Gastroesophageal sphincter (tissue), 4 donors: ENCODE results near the gene CACNA1I. TPM values are rescaled to one million over a fixed set of nuclear protein-coding genes. Genes with fewer than 3 reads are reported as not detected.
A peak's percentile ranks its signal among the peaks of the same experiment; 100 is the strongest.

Source experiments
- ATAC-seq: fragments of 150-250 bp; one replicate; pipeline ENCODE4 v1.9.1; 2016; ENCODE audit warnings: mild to moderate bottlenecking, moderate library complexity
- H3K27ac ChIP-seq, 4 donors: fragments of 200-600 bp; sonication (generic) in 3 of 4; 1 replicate in 3 of 4; 2 replicates in 1 of 4; pipeline ENCODE4 v1.5.1; 2016 to 2019
- H3K27me3 ChIP-seq: fragments of 200-600 bp; sonication (generic); one replicate; pipeline ENCODE4 v1.5.1; 2019
- H3K36me3 ChIP-seq, 2 donors: fragments of 200-600 bp; sonication (generic); one replicate each; pipeline ENCODE4 v1.5.1; 2019; ENCODE audit warnings: control low read depth in 1 of 2
- H3K4me1 ChIP-seq, 3 donors: fragments of 200-600 bp; sonication (generic); 1 replicate in 2 of 3; 2 replicates in 1 of 3; pipeline ENCODE4 v1.5.1; 2016 to 2019; ENCODE audit warnings: control low read depth in 2 of 3
- H3K4me3 ChIP-seq, 2 donors: fragments of 200-600 bp; sonication (generic); one replicate each; pipeline ENCODE4 v1.5.1; 2019; ENCODE audit warnings: mild to moderate bottlenecking in 1 of 2, moderate library complexity in 1 of 2
- H3K9me3 ChIP-seq, 3 donors: fragments of 200-600 bp; sonication (generic); one replicate each; pipeline ENCODE4 v1.5.1; 2017 to 2019; ENCODE audit warnings: control low read depth in 2 of 3
- CTCF ChIP-seq, 4 experiments: fragments of 200-600 bp in 2 of 4; fragments of 450-650 bp in 2 of 4; sonication (generic) in 1 of 4; IDR thresholded peaks; one replicate each; pipeline ENCODE4 v1.5.1; 2017 to 2019; ENCODE audit warnings: antibody characterized with exemption in 4 of 4, mild to moderate bottlenecking in 2 of 4, moderate library complexity in 2 of 4
- EP300 ChIP-seq: sonication (generic); formaldehyde crosslinking; IDR thresholded peaks from one replicate; pipeline ENCODE4 v1.6.1; 2017; ENCODE audit warnings: antibody characterized with exemption, mild to moderate bottlenecking
- POLR2A ChIP-seq, 2 donors: fragments of 450-650 bp; IDR thresholded peaks; one replicate each; pipeline ENCODE4 v1.6.1; 2017; ENCODE audit warnings: antibody characterized with exemption in 2 of 2, mild to moderate bottlenecking in 2 of 2, moderate library complexity in 1 of 2
- POLR2AphosphoS5 ChIP-seq: sonication (generic); formaldehyde crosslinking; IDR thresholded peaks from one replicate; pipeline ENCODE4 v1.6.1; 2017; ENCODE audit warnings: antibody characterized with exemption
- whole genome bisulfite sequencing, 2 donors: methylation state at CpG; one replicate each; pipeline ENCODE4 v1.1.5; 2018; ENCODE audit warnings: low coverage in 1 of 2; 5-methylcytosine and 5-hydroxymethylcytosine counted together
- total RNA-seq, 4 donors: library from RNA; depleted of rRNA; stranded (reverse); fragments of >200 nt; gene quantifications; one replicate each; pipeline ENCODE4 v1.1.0, GENCODE V29; 2016

The CACNA1I gene
- total RNA-seq, 4 donors from 2014 or later, result 0.04 to 0.54 (median 0.11) TPM

DNA sequence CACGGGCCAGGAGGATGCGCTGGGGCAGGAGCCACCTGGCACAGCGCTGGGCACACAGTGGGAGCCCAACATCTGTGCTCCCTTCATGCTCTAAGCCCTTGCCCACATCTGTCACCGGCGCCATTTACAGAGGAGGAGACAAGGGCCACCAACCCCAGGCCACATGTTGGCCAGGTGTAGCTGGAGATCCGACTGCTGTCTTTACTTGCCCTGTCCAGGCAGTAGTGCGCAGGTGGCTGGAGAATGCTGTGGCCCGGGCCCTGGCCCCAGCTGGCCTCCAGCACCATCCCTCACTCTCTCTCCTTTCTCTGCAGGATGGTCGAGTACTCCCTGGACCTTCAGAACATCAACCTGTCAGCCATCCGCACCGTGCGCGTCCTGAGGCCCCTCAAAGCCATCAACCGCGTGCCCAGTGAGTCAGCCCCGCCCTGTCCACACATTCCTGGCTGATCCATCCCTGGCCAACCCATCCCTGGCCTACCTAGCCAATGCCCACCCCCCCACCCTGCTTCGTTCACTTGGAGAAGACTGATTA lies 48.5 kb downstream of the CACNA1I start:
- ATAC-seq, result no peak
- Histone ChIP-seq H3K4me1 (no peaks in the 10 kb centered on the region), H3K36me3 (no peaks in the 10 kb centered on the region), H3K27ac (no peak overlapping the region), H3K27me3 (peaks cover 100% of the 10 kb centered on the region), H3K4me3 (no peak overlapping the region), H3K9me3 (no peaks in the 10 kb centered on the region)
- TF ChIP-seq CTCF (IDR thresholded peaks at IDR 0.05), result no peak
- no peak for TF ChIP-seq POLR2AphosphoS5
- TF ChIP-seq EP300, result no peak
- no peak for TF ChIP-seq POLR2A (IDR thresholded peaks at IDR 0.05)
- WGBS, 2 donors, result 73 to 88% methylated on average over 4 to 11 of the region's 17 CpGs

DNA sequence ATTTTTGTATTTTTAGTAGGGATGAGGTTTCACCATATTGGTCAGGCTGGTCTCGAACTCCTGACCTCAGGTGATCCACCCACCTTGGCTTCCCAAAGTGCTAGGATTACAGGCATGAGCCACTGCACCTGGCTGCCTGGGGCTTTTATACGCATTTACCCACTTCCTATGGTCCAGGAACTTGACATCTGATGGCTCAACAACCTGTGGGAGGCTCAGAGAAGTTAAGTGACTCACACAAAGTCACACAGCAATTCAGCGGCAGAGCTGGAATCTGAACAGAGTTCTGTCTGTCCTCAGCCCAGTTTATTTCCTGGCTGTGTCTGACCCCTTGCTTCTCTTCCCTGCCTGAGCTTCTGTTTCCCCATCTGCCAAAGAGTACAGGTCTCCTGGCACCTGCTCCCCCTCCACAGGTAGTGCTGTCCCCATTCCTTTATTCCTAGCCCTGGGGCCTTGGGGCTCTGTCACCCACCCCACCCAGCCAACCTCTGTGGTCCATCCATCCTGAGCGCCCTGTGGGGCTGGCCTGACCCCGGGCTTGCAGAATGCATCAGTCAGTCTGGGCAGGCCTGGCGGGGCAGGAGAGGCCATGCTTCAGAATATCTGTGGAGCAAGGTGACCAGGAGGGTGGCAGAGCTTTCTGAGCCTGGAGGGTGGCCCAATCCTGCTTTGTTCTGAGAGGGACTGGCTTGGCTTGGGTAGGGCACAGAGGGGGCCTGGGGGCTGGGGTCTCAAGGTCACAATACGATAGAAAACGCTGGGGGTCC lies 50.6 kb downstream of the CACNA1I start:
- peaks cover 99% of the 10 kb centered on the region for H3K27me3 ChIP-seq
- 60 to 78% methylated on average over 1 to 2 of the region's 8 CpGs for WGBS, 2 donors
- no peaks in the 10 kb centered on the region for H3K9me3 ChIP-seq
- TF ChIP-seq POLR2A (IDR thresholded peaks at IDR 0.05) (no peak), CTCF (IDR thresholded peaks at IDR 0.05) (no peak)
- H3K36me3 ChIP-seq, result no peaks in the 10 kb centered on the region
- no peaks in the 10 kb centered on the region for H3K4me1 ChIP-seq
- H3K27ac ChIP-seq, result no peak overlapping the region
- no peak for ATAC-seq
- H3K4me3 ChIP-seq, result no peak overlapping the region

DNA sequence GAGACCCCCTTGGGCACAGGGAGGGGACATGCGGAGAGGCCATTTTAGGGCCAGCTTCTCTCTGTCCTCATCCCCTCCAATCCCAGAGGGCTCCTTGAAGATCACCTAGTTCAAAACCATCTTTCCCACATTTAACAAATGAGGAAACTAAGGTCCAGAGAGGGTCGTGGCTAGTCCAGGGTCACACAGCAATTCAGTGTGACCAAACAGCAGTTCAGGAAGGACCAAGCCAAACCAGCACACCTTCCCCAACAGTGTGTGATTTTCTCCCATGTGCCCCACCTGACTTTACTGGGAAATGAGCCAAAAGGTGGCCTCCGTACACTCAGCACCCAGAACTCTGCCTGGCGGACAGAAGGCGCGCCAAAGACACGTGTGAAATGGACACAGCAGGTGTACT lies 51.3 kb downstream of the CACNA1I start:
- no peak overlapping the region for H3K4me3 ChIP-seq
- H3K9me3 ChIP-seq, result no peaks in the 10 kb centered on the region
- H3K4me1 ChIP-seq, result no peaks in the 10 kb centered on the region
- no peak overlapping the region for H3K27ac ChIP-seq
- ATAC-seq, result no peak
- H3K36me3 ChIP-seq, result no peaks in the 10 kb centered on the region
- H3K27me3 ChIP-seq, result peaks cover 99% of the 10 kb centered on the region
- TF ChIP-seq CTCF (IDR thresholded peaks at IDR 0.05) (no peak), POLR2A (IDR thresholded peaks at IDR 0.05) (no peak)
- WGBS, 2 donors, result 67 to 96% methylated on average over 2 to 3 of the region's 7 CpGs

GRCh38 chr22:39622881-39623367 lies 52.4 kb downstream of the CACNA1I start:
- H3K9me3 ChIP-seq, result no peaks in the 10 kb centered on the region
- no peak for TF ChIP-seq POLR2A (IDR thresholded peaks at IDR 0.05)
- TF ChIP-seq CTCF (IDR thresholded peaks at IDR 0.05), result peak in 3 of 4 experiments; percentile 31 to 53 (median 37)
- TF ChIP-seq EP300, result no peak
- no peak for TF ChIP-seq POLR2AphosphoS5
- no peak for ATAC-seq
- H3K4me1 ChIP-seq, result no peaks in the 10 kb centered on the region
- H3K36me3 ChIP-seq, result no peaks in the 10 kb centered on the region
- H3K27me3 ChIP-seq, result peaks cover 99% of the 10 kb centered on the region
- no peak overlapping the region for H3K27ac ChIP-seq
- H3K4me3 ChIP-seq, result no peak overlapping the region
- 26 to 39% methylated on average over 5 to 10 of the region's 17 CpGs for WGBS, 2 donors
